Testis (tissue), 3 donors: Measurements from ENCODE around the gene OSGEP. TPM values are rescaled to one million over a fixed set of nuclear protein-coding genes. Genes with fewer than 3 reads are reported as not detected.

Experiments
- polyA plus RNA-seq: library from polyadenylated mRNA; stranded (reverse); fragments of 350-450 nt; fragmentation: Illumina TruSeq; extraction: RNeasy Lipid Tissue Mini Kit (QIAGEN cat#74804); gene quantifications from one replicate; pipeline ENCODE4 v1.2.3, GENCODE V29; 2014; ENCODE audit warnings: low read depth, low replicate concordance; ENCODE audit not compliant: insufficient read depth
- small RNA-seq, 2 donors: library from RNA; depleted of rRNA; stranded (forward); fragments of <200 nt; gene quantifications; one replicate each; pipeline ENCODE3, GENCODE V24; 2016
- total RNA-seq, 2 donors: library from RNA; depleted of rRNA; stranded (reverse); fragments of >200 nt; gene quantifications; one replicate each; pipeline ENCODE4 v1.2.3, GENCODE V29; 2016

Gene OSGEP
- total and polyA plus RNA-seq, 3 donors from 2014 or later = 19.9 to 58.8 (median 47.2) TPM

Small RNA genes lying within 50 kb of the gene (small RNA-seq; reads per million reads assigned to genes)
- gene RNA5SP382 = 0.64 to 1.0 reads per million in 2 donors

Other genes with a start within 250 kb of the OSGEP start
- not detected for gene OR11H6, start 231.1 kb downstream of the OSGEP start, total RNA-seq
- not detected for gene OR11H6, start 231.1 kb downstream of the OSGEP start, polyA plus RNA-seq
- not detected for gene OR11H7, start 225.8 kb downstream of the OSGEP start, total RNA-seq
- gene OR11H7, start 225.8 kb downstream of the OSGEP start, polyA plus RNA-seq = not detected
- gene OR11H4, start 215.5 kb downstream of the OSGEP start, total RNA-seq = under 1 TPM in 1 of 2 donors, not detected in 1; 0.19 TPM
- not detected for gene OR11H4, start 215.5 kb downstream of the OSGEP start, polyA plus RNA-seq
- gene TTC5, start 148.9 kb downstream of the OSGEP start, total RNA-seq = 10 to 100 TPM; 20.4 to 23.6 TPM
- 36.6 TPM for gene TTC5, start 148.9 kb downstream of the OSGEP start, polyA plus RNA-seq
- 10 to 100 TPM; 38.7 to 46.7 TPM for gene CCNB1IP1, start 121.5 kb downstream of the OSGEP start, total RNA-seq
- 46.0 TPM for gene CCNB1IP1, start 121.5 kb downstream of the OSGEP start, polyA plus RNA-seq
- 10 to 100 TPM; 38.1 to 50.7 TPM for gene PARP2, start 111.2 kb downstream of the OSGEP start, total RNA-seq
- gene PARP2, start 111.2 kb downstream of the OSGEP start, polyA plus RNA-seq = 40.0 TPM
- 10 to 100 TPM; 16.5 to 19.1 TPM for gene TEP1, start 41.3 kb downstream of the OSGEP start, total RNA-seq
- 11.6 TPM for gene TEP1, start 41.3 kb downstream of the OSGEP start, polyA plus RNA-seq
- gene KLHL33, start 18.6 kb downstream of the OSGEP start, total RNA-seq = 1 to 10 TPM; 1.2 to 1.6 TPM
- gene KLHL33, start 18.6 kb downstream of the OSGEP start, polyA plus RNA-seq = 0.67 TPM
- gene APEX1, start 414 bp upstream of the OSGEP start, total RNA-seq = 10 to 100 TPM; 56.7 to 76.2 TPM
- 67.8 TPM for gene APEX1, start 414 bp upstream of the OSGEP start, polyA plus RNA-seq
- 10 to 100 TPM; 33.4 to 38.8 TPM for gene PIP4P1, start 6.6 kb upstream of the OSGEP start, total RNA-seq
- gene PIP4P1, start 6.6 kb upstream of the OSGEP start, polyA plus RNA-seq = 50.8 TPM
- gene PNP, start 14.6 kb upstream of the OSGEP start, total RNA-seq = 10 to 100 TPM; 13.6 to 21.8 TPM
- 18.9 TPM for gene PNP, start 14.6 kb upstream of the OSGEP start, polyA plus RNA-seq
- not detected for gene RNASE10, start 50.7 kb upstream of the OSGEP start, total RNA-seq
- 1.2 TPM for gene RNASE10, start 50.7 kb upstream of the OSGEP start, polyA plus RNA-seq
- gene RNASE9, start 106.2 kb upstream of the OSGEP start, total RNA-seq = not detected
- not detected for gene RNASE9, start 106.2 kb upstream of the OSGEP start, polyA plus RNA-seq
- 10 to 100 TPM; 31.7 to 52.0 TPM for gene RNASE11, start 133.2 kb upstream of the OSGEP start, total RNA-seq
- 81.0 TPM for gene RNASE11, start 133.2 kb upstream of the OSGEP start, polyA plus RNA-seq
- gene RNASE12, start 136.6 kb upstream of the OSGEP start, total RNA-seq = not detected
- gene RNASE12, start 136.6 kb upstream of the OSGEP start, polyA plus RNA-seq = 1.3 TPM
- gene OR6S1, start 186.9 kb upstream of the OSGEP start, total RNA-seq = under 1 TPM in 1 of 2 donors, not detected in 1; 0.68 TPM
- not detected for gene OR6S1, start 186.9 kb upstream of the OSGEP start, polyA plus RNA-seq
- gene RNASE4, start 229.7 kb upstream of the OSGEP start, total RNA-seq = 10 to 100 TPM; 27.6 to 53.4 TPM
- gene RNASE4, start 229.7 kb upstream of the OSGEP start, polyA plus RNA-seq = 27.7 TPM
- 10 to 100 TPM; 28.9 to 42.7 TPM for gene ANG, start 234.0 kb upstream of the OSGEP start, total RNA-seq
- 27.7 TPM for gene ANG, start 234.0 kb upstream of the OSGEP start, polyA plus RNA-seq